Brain microvascular endothelial cell (primary cell): ENCODE measurements around the gene NOTUM.

Source experiments
- DNase-seq: peaks from one replicate; pipeline ENCODE4 v3.0.0-alpha.2; 2020
- H3K27ac ChIP-seq: fragments of 250-450 bp; sonication (Bioruptor Pico); 2 replicates; pipeline ENCODE4 v1.5.1; 2020; ENCODE audit warnings: mild to moderate bottlenecking, moderate library complexity
- H3K27me3 ChIP-seq: fragments of 250-450 bp; sonication (Bioruptor Pico); replicated peaks from 2 replicates; pipeline ENCODE4 v1.5.1; 2020; ENCODE audit warnings: mild to moderate bottlenecking
- H3K36me3 ChIP-seq: fragments of 250-450 bp; sonication (Bioruptor Pico); replicated peaks from 2 replicates; pipeline ENCODE4 v1.5.1; 2020; ENCODE audit warnings: mild to moderate bottlenecking
- H3K4me3 ChIP-seq: 2 replicates; pipeline ENCODE4 v1.5.1; 2011; ENCODE audit warnings: low read depth, mild to moderate bottlenecking, control low read depth, low read length, moderate library complexity
- CTCF ChIP-seq: IDR thresholded peaks from 2 replicates; pipeline ENCODE4 v1.5.1; 2011; ENCODE audit warnings: low read depth, mild to moderate bottlenecking, moderate library complexity, low read length, control low read depth, inconsistent platforms; ENCODE audit errors: missing control alignments
- in situ Hi-C: cut with HindIII; loops from 2 replicates; pipeline ENCODE4 v1.10.0; 2017; ENCODE audit warnings: low sequenced_read_pairs, low pct_ligation_motif_present

Gene NOTUM

GRCh38 chr17:81934098-81934757 is 26.8 kb downstream of the NOTUM start:
- TF ChIP-seq CTCF = no peak
- no peak for DNase-seq
- H3K27me3 ChIP-seq = no peaks in the 10 kb centered on the region
- no peak overlapping the region for H3K4me3 ChIP-seq
- H3K27ac ChIP-seq = no peak overlapping the region
- peaks cover 10% of the 10 kb centered on the region for H3K36me3 ChIP-seq
- in situ Hi-C loops = no loop called here

- Histone ChIP-seq H3K4me3 (no peak overlapping the region), H3K36me3 (peaks cover 10% of the 10 kb centered on the region), H3K27ac (no peak overlapping the region), H3K27me3 (no peaks in the 10 kb centered on the region)
- in situ Hi-C loops = no loop called here
- TF ChIP-seq CTCF = no peak
- no peak for DNase-seq
These were observed 27.7 kb downstream of the NOTUM start for GRCh38 chr17:81933178-81933699.

GRCh38 chr17:81932333-81932983 is 28.5 kb downstream of the NOTUM start:
- no peaks in the 10 kb centered on the region for H3K27me3 ChIP-seq
- no peak for TF ChIP-seq CTCF
- in situ Hi-C loops = no loop called here

GRCh38 chr17:81931557-81932332 is 29.2 kb downstream of the NOTUM start:
- no peak for TF ChIP-seq CTCF
- Histone ChIP-seq H3K36me3 (peaks cover 10% of the 10 kb centered on the region), H3K4me3 (no peak overlapping the region), H3K27ac (no peak overlapping the region), H3K27me3 (no peaks in the 10 kb centered on the region)
- no peak for DNase-seq
- in situ Hi-C loops = no loop called here

More at GRCh38 chr17:81932333-81932983, 28.5 kb downstream of the NOTUM start:
- Histone ChIP-seq H3K27ac (no peak overlapping the region), H3K36me3 (peaks cover 10% of the 10 kb centered on the region), H3K4me3 (no peak overlapping the region)
- no peak for DNase-seq

- no peak for TF ChIP-seq CTCF
- H3K36me3 ChIP-seq = peaks cover 10% of the 10 kb centered on the region
- no peak overlapping the region for H3K4me3 ChIP-seq
- no peak for DNase-seq
- H3K27ac ChIP-seq = no peak overlapping the region
- no peaks in the 10 kb centered on the region for H3K27me3 ChIP-seq
- in situ Hi-C loops = no loop called here
These were observed 29.8 kb downstream of the NOTUM start for GRCh38 chr17:81931189-81931556.
